ENCODE measurements around the gene CNOT6L. TPM values are rescaled to one million over a fixed set of nuclear protein-coding genes. Genes with fewer than 3 reads are reported as not detected.

The CNOT6L gene
- total and polyA plus RNA-seq, 2 of the 13 experiments (the other 11 are each of a cell fraction or from before 2014, with no cell fraction given) = 7.9 to 13.5 TPM

- 0 out of 2 replicates have a peak, but pooled peaks have one; percentile 59 for TF ChIP-seq ZSCAN5A (CRISPR knock-in tag; IDR thresholded peaks at IDR 0.05; ENCODE audit: borderline replicate concordance)
- TF ChIP-seq ASH2L (IDR thresholded peaks at IDR 0.05; ENCODE audit: insufficient read length, low read depth, low read length) = peak; percentile 76
- 0 out of 2 replicates have a peak, but pooled peaks have one; percentile 28 for TF ChIP-seq TMF1 (CRISPR knock-in tag; IDR thresholded peaks at IDR 0.05; ENCODE audit: low read depth)
- TF ChIP-seq KDM1A (CRISPR knock-in tag; IDR thresholded peaks at IDR 0.05) = no peak
- no peak for TF ChIP-seq PRMT3 (CRISPR knock-in tag; IDR thresholded peaks at IDR 0.05; ENCODE audit: borderline replicate concordance, low read depth)
- no peak for TF ChIP-seq NPAS2 (CRISPR knock-in tag; IDR thresholded peaks at IDR 0.05; ENCODE audit: borderline replicate concordance)
- TF ChIP-seq ZNF503 (CRISPR knock-in tag; IDR thresholded peaks at IDR 0.05) = no peak
- no peak for TF ChIP-seq STAT5B (CRISPR knock-in tag; IDR thresholded peaks at IDR 0.05)
- peak; percentile 69; the same call in 1 of the 2 replicates for TF ChIP-seq YEATS4 (CRISPR knock-in tag; IDR thresholded peaks at IDR 0.05; ENCODE audit: borderline replicate concordance)
- TF ChIP-seq THRA (CRISPR knock-in tag; IDR thresholded peaks at IDR 0.05; ENCODE audit: borderline replicate concordance) = 0 out of 2 replicates have a peak, but pooled peaks have one; percentile 17
- TF ChIP-seq FIP1L1 (IDR thresholded peaks at IDR 0.05; ENCODE audit: borderline replicate concordance, insufficient read depth, low read depth, low read length) = no peak
- peak; percentile 55; the same call in 1 of the 2 replicates for TF ChIP-seq KDM2A (CRISPR knock-in tag; IDR thresholded peaks at IDR 0.05; ENCODE audit: borderline replicate concordance, low read depth)
- 0 out of 2 replicates have a peak, but pooled peaks have one; percentile 37 for TF ChIP-seq ZNF674 (CRISPR knock-in tag; IDR thresholded peaks at IDR 0.05; ENCODE audit: low read depth)
- peak; percentile 52; the same call in 1 of the 2 replicates for TF ChIP-seq ESRRA (CRISPR knock-in tag; IDR thresholded peaks at IDR 0.05; ENCODE audit: low read depth)
- TF ChIP-seq ZHX2 (IDR thresholded peaks at IDR 0.05; ENCODE audit: low read depth) = no peak
- TF ChIP-seq ZHX2 (CRISPR knock-in tag; IDR thresholded peaks at IDR 0.05; ENCODE audit: borderline replicate concordance) = 0 out of 2 replicates have a peak, but pooled peaks have one; percentile 42
- TF ChIP-seq ZNF451 (CRISPR knock-in tag; IDR thresholded peaks at IDR 0.05) = 0 out of 2 replicates have a peak, but pooled peaks have one; percentile 46
These were observed 878 bp upstream of the CNOT6L start (continued) for GRCh38 chr4:77819843-77820648.
